GM15510 (cell line): ENCODE results near the gene ILDR1.
A peak's percentile ranks its signal among the peaks of the same experiment; 100 is the strongest.

Source experiments
- POLR2A ChIP-seq: IDR thresholded peaks from 3 replicates; pipeline ENCODE4 v1.6.1; 2011; ENCODE audit warnings: borderline replicate concordance; ENCODE audit not compliant: insufficient read length; ENCODE audit errors: extremely low read depth

Gene ILDR1

GRCh38 chr3:122030381-122031122, 8.5 kb upstream of the ILDR1 start:
- no peak for TF ChIP-seq POLR2A

- TF ChIP-seq POLR2A = no peak
Measured at GRCh38 chr3:122025296-122025695, 3.2 kb upstream of the ILDR1 start.

- no peak for TF ChIP-seq POLR2A
Measured at GRCh38 chr3:122024800-122025199, 2.8 kb upstream of the ILDR1 start.

GRCh38 chr3:122023335-122023910, 1.4 kb upstream of the ILDR1 start:
- TF ChIP-seq POLR2A = no peak

GRCh38 chr3:122021037-122021436, 1.0 kb downstream of the ILDR1 start:
- no peak for TF ChIP-seq POLR2A

- no peak for TF ChIP-seq POLR2A
Measured at GRCh38 chr3:122019493-122019892, 2.6 kb downstream of the ILDR1 start.

- TF ChIP-seq POLR2A = no peak
Measured at GRCh38 chr3:122014741-122015140, 7.3 kb downstream of the ILDR1 start.

GRCh38 chr3:122013448-122013925, 8.6 kb downstream of the ILDR1 start:
- TF ChIP-seq POLR2A = no peak

- TF ChIP-seq POLR2A = no peak
Measured at GRCh38 chr3:122012821-122013220, 9.2 kb downstream of the ILDR1 start.

GRCh38 chr3:122011396-122011795, 10.7 kb downstream of the ILDR1 start:
- no peak for TF ChIP-seq POLR2A

- no peak for TF ChIP-seq POLR2A
Measured at GRCh38 chr3:122010506-122010905, 11.5 kb downstream of the ILDR1 start.

GRCh38 chr3:122008166-122008565, 13.9 kb downstream of the ILDR1 start:
- TF ChIP-seq POLR2A = no peak

- no peak for TF ChIP-seq POLR2A
Measured at GRCh38 chr3:122006267-122006666, 15.8 kb downstream of the ILDR1 start.

- TF ChIP-seq POLR2A = peak; percentile 28
Measured at GRCh38 chr3:122004991-122005565, 17.0 kb downstream of the ILDR1 start.

GRCh38 chr3:122004107-122004506, 17.9 kb downstream of the ILDR1 start:
- TF ChIP-seq POLR2A = no peak

- no peak for TF ChIP-seq POLR2A
Measured at GRCh38 chr3:122003606-122004005, 18.4 kb downstream of the ILDR1 start.
